ENCODE data around the gene CAMSAP2.

- TF ChIP-seq GATA2 (IDR thresholded peaks at IDR 0.05; ENCODE audit: low read depth, low read length) (no peak), GATA3 (IDR thresholded peaks at IDR 0.05; ENCODE audit: low read depth, low read length) (no peak)
Observed at GRCh38 chr1:200893411-200893901, 154.8 kb downstream of the CAMSAP2 start.
